ENCODE data around the gene ASGR2. TPM values are rescaled to one million over a fixed set of nuclear protein-coding genes. Genes with fewer than 3 reads are reported as not detected.

Gene ASGR2
- total RNA-seq, 2 donors from 2014 or later = 0.33 TPM; not detected in 1

- Histone ChIP-seq H3K9me3 (no peaks in the 10 kb centered on the region), H3K27ac (no peak overlapping the region), H3K4me1 (no peaks in the 10 kb centered on the region), H3K27me3 (no peaks in the 10 kb centered on the region), H3K4me3 (no peak overlapping the region), H3K36me3 (no peaks in the 10 kb centered on the region)
- DNase-seq (ENCODE audit: low spot score) = no peak
- no peak for TF ChIP-seq CTCF (IDR thresholded peaks at IDR 0.05)
These were observed 29.6 kb upstream of the ASGR2 start for GRCh38 chr17:7144213-7144612.

- no peak for TF ChIP-seq CTCF (IDR thresholded peaks at IDR 0.05)
- no peaks in the 10 kb centered on the region for H3K27me3 ChIP-seq
These were observed 27.2 kb upstream of the ASGR2 start for GRCh38 chr17:7141824-7142223.

GRCh38 chr17:7139400-7139799 is 24.8 kb upstream of the ASGR2 start:
- DNase-seq (ENCODE audit: low spot score) = no peak
- no peaks in the 10 kb centered on the region for H3K9me3 ChIP-seq
- H3K36me3 ChIP-seq = no peaks in the 10 kb centered on the region
- no peaks in the 10 kb centered on the region for H3K27me3 ChIP-seq
- no peak for TF ChIP-seq CTCF (IDR thresholded peaks at IDR 0.05)
- H3K4me1 ChIP-seq = no peaks in the 10 kb centered on the region
- no peak overlapping the region for H3K4me3 ChIP-seq
- H3K27ac ChIP-seq = no peak overlapping the region

More at GRCh38 chr17:7141824-7142223, 27.2 kb upstream of the ASGR2 start:
- no peaks in the 10 kb centered on the region for H3K36me3 ChIP-seq
- no peaks in the 10 kb centered on the region for H3K9me3 ChIP-seq
- H3K27ac ChIP-seq = no peak overlapping the region
- no peak for DNase-seq (ENCODE audit: low spot score)
- H3K4me3 ChIP-seq = no peak overlapping the region
- no peaks in the 10 kb centered on the region for H3K4me1 ChIP-seq

GRCh38 chr17:7138800-7139381 is 24.3 kb upstream of the ASGR2 start:
- Histone ChIP-seq H3K4me1 (no peaks in the 10 kb centered on the region), H3K27me3 (no peaks in the 10 kb centered on the region), H3K9me3 (no peaks in the 10 kb centered on the region), H3K27ac (no peak overlapping the region), H3K36me3 (no peaks in the 10 kb centered on the region), H3K4me3 (no peak overlapping the region)
- DNase-seq (ENCODE audit: low spot score) = no peak
- no peak for TF ChIP-seq CTCF (IDR thresholded peaks at IDR 0.05)

GRCh38 chr17:7137171-7137943 is 22.7 kb upstream of the ASGR2 start:
- H3K27ac ChIP-seq = no peak overlapping the region
- TF ChIP-seq CTCF (IDR thresholded peaks at IDR 0.05) = no peak
- H3K9me3 ChIP-seq = no peaks in the 10 kb centered on the region
- peaks cover 0 to 7% of the 10 kb centered on the region in 2 donors for H3K4me1 ChIP-seq
- no peak overlapping the region for H3K4me3 ChIP-seq
- DNase-seq (ENCODE audit: low spot score) = no peak
- no peaks in the 10 kb centered on the region for H3K36me3 ChIP-seq
- no peaks in the 10 kb centered on the region for H3K27me3 ChIP-seq
